HUDEP-2 (cell line): Measurements from ENCODE around the gene CSF1R.
"Not testable (repeated sequence)": the region's sequence is repeated elsewhere in the genome, so short reads cannot be mapped to it uniquely, and the experiment has no call there.

ENCODE experiments used
- DNase-seq, 76 experiments: peaks; one replicate each; lab custom pipeline; 2025; ENCODE audit not compliant: unreplicated experiment in 76 of 76; lab: John Stamatoyannopoulos, UW

The CSF1R gene

GRCh38 chr5:150105928-150106615, 19.7 kb upstream of the CSF1R start:
- no peak for DNase-seq

DNA sequence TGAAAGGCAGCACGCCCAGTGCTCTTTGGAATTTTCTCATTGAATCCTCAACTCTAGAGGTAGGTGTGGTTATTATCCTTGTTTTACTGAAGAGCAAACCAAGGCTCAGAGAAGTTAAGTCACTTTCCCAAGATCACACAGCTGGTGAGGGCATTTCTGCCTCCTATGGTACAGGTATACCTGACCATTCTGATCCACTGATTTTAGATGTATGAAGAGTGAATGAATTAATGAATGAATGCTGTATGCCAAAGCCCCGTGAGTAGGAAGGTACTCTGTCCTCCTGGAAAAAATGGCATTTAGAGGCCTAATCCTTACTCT, 18.2 kb upstream of the CSF1R start:
- DNase-seq, result no peak

DNA sequence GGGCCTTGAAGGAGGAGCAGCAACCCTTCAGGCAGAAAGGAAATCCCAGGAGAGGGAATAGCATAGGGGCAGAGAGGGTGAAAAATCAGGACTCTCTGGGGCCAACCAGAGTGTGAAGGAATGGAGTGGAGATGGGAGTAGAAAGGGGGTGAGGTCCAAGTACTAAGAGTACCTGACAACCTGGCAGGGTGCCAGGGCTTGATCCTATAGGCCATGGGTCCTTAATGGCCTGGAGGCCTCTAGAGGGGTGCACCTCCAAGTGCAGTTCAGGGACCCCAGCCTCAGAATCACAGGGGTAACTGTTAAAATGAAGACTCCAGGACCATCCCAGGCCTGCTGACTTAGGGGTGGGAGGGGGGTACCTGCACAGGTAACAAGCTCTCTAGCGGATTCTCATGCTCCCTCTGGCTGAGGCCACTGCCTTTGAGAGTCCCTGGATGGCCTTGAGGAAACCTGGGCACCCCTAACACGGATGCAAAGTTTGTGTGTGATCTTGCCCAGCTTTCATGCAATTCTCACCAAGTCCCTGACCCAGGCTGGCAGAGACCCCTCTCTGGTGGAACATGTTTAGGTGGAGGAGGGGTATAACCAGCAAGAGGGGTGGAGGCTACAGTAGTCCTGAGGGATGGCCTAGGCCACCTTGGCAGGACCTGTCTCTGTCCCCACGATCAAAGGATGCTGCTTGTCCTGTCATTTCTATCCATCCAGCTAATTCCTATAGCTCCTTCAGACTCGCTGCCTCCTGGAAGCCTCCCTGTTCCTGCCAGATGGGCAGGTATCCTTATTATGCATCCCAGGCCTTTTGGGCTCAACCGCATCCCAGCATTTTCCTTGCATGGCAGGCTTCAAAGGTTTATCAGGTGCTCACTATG, 17.6 kb upstream of the CSF1R start:
- DNase-seq, result no peak

DNA sequence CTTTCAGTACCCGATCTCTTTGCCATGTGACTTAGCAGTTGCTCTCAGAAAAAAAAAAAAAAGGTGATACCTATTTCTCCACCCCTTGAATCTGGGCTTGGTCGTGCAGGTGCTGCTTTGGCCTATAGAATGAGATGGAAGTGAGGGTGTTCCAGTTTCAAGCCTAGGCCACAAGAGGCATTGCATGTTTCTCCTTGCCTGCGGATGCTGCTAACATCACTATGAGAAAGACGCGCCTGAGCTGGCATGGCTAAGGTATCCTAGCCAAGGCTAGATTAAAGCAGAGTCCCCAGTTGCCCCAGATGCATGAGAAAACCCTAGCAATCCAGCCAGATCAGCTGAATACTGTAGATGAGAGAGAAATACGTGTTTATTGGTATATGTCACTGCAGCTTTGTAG, 14.7 kb upstream of the CSF1R start:
- DNase-seq, result no peak

- no peak for DNase-seq
Measured at GRCh38 chr5:150097152-150097551, 10.8 kb upstream of the CSF1R start.

- no peak for DNase-seq
Measured at GRCh38 chr5:150092159-150092787, 5.9 kb upstream of the CSF1R start.

- no peak for DNase-seq
Measured at GRCh38 chr5:150085191-150085912, 1.0 kb downstream of the CSF1R start.

DNA sequence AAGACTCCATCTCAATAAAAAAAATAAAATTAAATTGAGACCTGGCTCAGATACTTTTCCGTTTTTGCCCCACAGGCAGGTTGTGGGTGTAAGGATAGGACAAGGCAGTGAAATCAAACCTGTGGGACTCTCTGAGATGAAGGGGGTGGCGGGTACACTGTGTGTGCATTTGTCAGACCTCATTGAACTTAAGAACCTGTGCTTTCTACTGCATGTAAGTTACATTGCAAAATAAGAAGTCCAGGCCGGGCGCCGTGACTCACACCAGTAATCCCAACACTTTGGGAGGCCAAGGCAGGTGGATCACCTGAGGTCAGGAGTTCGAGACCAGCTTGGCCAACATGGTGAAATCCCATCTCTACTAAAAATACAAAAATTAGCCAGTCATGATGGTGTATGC, 1.6 kb downstream of the CSF1R start:
- not testable (repeated sequence) for DNase-seq

DNA sequence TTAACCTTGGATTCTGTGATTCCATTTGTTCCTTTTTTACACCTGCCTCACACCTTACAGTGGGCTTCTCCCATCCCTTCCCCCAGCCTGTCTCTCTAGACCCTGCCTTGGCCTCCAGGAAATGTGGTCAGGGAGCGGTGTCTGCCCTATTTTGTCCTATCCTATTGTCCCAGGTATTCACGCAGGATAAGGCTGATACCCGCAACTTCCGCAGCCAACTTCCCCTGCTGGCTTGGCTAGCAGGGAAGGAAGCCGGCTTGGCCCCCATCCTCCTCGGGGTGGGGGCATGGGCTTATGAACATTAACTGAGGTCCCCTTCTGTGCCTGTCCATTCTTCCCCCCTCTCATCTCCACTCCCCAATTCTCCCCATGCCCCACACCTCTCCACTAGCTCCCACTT, 3.5 kb downstream of the CSF1R start:
- no peak for DNase-seq

DNA sequence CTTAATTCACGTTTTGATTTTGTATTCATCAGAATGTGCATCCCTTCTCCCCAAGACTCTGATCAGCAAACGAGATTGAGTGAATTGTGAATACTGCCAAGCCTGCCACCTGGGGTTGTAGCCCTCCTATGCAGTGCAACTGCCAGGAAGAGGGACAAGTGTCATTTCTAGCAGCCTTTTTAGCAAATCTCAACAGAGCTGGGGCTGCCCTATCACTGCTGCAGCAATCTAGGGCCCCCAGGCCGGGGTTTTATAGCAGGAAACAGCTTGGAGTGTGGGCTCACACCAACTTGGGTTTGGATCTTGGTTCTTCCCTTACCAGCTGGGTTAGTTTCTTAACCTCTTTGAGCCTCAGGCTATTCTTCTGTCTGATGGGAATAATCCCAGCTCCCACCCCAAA, 4.0 kb downstream of the CSF1R start:
- no peak for DNase-seq

DNA sequence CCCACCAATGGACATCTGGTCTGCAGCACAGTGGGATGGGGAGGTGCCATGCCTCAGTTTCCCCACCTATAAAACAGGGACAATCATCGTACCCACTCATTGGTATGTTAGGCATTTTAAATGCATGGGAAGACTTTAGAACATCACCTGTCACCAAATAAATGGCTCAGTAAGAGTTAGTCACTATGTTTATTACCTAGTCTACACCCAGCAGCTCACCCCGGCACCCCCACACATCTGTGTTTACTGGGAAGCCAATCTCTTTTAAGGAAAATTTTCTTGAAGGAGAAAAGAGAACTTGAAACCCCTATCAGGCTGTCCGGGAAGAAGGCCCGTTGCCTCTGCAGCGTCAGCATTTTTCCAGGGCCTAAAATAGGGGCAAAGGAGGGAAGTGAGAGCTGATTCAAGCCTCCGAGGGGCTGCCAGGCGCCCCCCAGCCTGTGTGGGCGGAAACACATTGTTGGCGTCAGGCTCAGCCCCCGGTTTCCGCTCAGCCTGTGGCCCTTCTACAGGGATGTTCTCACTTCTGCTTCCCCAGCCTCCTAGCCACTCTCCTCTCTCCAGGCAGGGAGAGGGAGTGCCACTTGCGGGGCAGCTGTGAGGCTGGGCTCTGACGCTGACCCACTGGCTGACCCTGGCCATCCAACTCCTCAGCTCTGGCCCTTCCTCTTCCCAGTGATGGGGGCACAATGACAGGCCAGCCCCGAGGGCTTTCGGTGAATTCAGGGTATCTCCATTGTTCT, 4.6 kb downstream of the CSF1R start:
- DNase-seq, result no peak

DNA sequence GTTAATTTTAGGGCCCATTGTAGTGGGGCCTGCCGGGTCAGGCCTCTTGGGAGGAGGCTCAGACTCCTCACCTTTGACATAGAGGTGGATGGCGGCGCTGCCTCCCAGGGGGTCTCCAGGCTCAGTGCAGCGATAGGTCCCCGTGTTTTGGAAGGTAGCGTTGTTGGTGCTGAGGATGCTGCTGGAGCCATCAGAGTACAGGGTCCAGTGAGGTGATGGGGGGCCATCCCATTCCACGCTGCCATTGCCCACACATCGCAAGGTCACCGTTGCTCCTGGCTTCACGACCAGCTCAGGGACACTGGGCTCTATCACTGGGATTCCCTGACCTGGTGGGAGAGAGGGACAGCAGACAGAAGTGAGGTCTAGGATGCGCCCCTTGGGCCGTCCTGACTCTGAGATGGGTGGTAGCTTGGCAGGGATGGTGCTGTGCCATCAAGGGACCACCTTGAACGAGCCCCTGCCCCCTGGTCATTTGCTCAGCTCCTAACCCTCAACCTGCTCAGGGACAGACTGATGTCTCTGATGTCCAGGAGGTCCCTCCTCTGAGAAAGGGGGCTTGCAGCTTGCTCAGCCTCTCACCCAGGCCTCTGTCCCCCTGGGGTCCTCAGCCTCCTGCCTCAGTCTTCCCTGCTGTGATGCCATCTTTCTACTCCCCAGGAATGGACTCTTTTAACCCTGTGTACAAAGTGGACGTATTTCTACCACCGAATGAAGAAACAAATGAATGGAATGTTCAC, 5.5 kb downstream of the CSF1R start:
- no peak for DNase-seq

GRCh38 chr5:150079909-150080461, 6.4 kb downstream of the CSF1R start:
- no peak for DNase-seq

GRCh38 chr5:150078802-150079689, 7.3 kb downstream of the CSF1R start:
- no peak for DNase-seq

DNA sequence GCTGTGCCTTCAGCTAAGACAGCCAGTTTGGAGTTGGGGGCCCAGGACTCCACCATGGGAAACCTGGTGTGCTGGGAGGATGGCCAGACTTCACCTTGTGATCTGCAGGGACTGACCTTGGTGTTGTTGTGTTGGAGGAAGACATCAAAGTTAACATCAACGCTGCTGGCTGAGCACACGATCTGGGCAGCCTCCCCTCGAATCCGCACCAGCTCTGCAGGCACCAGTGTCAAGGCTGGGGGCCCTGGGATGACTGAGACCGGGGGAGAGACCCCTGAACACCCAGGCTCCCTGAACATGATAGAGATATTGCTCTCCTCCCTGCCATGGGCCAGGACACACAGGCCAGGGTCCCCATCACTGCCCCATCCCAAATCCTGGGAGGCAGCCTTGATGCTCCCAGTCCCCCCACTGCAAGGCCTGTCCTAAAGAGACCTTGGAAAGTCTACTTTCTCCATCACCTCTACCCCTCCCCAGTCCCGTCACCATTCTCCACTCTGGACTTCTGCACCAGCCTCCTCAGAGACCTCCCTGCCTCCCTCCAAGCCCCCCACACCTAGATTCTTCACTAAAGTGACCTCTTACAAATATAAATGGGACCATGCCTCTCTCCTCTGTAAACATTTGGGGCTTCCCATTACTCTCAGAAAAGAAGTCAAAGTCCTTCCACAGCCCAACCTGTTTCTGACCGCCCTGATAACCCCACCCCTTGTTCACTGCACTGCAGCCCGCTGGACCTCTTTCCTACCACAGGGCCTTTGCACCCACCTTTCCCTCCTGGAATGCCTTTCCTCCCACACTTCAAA, 8.2 kb downstream of the CSF1R start:
- DNase-seq, result no peak

DNA sequence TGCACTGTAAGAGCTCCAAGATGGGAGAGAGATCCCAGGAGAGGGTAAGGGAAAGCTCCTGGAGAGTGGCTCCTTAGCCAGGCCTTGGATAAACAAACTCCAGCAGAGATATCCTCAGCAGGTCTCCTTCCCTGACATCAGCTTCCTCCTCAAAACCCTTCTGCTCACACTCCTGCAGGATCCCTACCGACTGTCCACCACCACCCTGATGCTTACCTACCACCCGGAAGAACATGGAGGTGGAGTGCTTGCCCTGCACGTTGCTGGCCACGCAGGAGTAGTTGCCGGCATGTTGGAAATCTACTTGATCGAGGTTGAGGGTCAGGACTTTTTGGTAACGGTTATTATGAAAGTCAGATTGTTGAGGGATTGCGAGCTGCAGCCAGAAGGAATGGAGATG, 9.3 kb downstream of the CSF1R start:
- DNase-seq, result no peak

- no peak for DNase-seq
Measured at GRCh38 chr5:150075806-150076205, 10.5 kb downstream of the CSF1R start.

GRCh38 chr5:150075233-150075632, 11.1 kb downstream of the CSF1R start:
- no peak for DNase-seq
